GM18505 (cell line): ENCODE data around the gene IPO7.

Experiments
- ATAC-seq: cut with Tn5 transposase; IDR thresholded peaks from one replicate; pipeline ENCODE4 v1.9.1; 2021; ENCODE audit not compliant: unreplicated experiment
- POLR2A ChIP-seq: IDR thresholded peaks from 4 replicates; pipeline ENCODE4 v1.6.1; 2011; ENCODE audit warnings: borderline replicate concordance; ENCODE audit not compliant: insufficient read depth, insufficient read length; ENCODE audit errors: extremely low read depth

IPO7 gene

DNA sequence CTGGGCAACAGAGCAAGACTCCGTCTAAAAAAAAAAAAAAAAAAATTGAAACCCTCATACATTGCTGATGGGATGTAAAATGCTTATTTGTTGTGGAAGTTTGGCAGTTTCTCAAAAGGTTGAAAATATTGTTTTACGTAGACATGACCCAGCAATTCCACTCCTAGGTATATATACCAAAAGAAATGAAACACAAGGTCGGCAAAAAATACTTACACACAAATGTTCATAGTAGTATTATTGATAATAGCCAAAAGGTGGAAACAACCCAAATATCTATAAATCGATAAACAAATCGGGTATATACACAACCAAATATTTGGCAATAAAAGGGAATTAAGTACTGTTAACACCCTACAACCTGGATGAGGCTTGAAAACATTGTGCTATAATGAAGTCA lies 71.3 kb downstream of the IPO7 start:
- ATAC-seq, result no peak
- TF ChIP-seq POLR2A, result no peak

DNA sequence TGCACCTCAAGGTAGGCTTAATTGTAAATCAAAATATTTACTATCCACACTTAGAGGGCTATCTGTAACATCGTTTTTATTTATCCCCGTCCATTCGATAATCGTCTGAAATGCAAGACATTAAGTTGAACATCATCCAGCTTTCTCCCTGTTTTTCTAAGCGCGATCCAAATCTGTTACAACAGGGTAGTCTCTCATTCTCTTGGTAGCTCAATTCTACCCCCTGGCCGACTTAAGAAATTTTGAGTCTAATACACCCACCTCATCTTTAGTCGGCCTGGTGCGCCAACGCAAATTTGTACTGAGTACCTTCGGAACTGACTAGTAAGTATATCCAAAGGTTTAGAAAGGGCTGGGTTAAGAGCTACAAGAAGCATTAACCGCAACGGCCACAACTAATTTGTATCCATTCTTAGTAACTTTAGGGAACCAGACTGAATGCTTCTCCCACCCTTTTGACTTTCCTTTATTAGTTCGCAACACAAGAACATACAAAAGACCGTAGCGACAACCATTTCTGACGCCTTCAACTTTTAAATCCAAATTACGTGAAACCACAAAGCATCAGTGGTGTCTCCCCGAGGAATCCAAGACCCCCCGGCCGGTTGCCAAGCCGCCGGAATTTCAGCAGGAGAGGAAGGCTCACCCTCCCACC lies 75.3 kb downstream of the IPO7 start:
- no peak for ATAC-seq

DNA sequence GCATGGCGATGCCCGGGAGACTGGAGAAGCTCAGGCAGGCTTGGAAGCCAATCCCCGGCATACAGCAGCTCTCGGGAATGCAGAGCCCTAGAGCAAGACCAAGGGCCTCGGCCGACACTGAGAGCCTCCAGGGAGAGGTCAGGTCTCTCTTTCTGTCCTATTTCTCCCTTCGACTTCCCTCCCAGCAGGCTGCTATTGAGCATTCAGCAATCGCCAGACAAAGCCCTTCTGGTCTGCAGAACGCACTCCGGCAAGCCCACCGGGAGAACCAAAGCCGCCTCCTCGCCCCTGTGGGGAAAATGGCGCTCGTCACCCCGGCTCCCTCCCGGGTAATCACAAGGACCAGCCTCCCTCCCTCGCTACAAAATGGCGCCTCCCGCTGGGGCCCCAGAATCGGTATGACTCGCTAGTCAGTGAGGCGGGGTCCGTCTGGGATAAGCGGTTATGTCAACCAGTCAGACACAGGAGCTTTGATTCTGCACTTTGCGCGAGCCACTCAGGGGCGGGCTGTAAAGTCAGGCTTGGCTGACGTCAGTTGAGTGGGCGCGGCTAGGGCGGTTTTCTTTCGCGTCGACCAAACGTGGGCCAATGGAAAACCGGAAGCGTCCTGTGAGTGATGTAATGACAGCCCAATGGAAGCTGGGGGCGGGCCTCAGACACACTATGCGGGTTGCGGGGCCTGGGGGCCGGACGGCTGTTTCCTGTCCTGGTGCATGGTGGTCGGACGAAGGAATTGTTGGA lies 76.0 kb downstream of the IPO7 start, which contains the start of gene ZNF143:
Gene ZNF143, plus strand, starts transcription at position 691 of the 741 bp plus-strand sequence. CDS start 10,297 bp downstream, outside the sequence.
- peak; percentile 85 for ATAC-seq
- TF ChIP-seq POLR2A, result peak; percentile 60

More for the DNA sequence above, 75.3 kb downstream of the IPO7 start:
- TF ChIP-seq POLR2A, result no peak

DNA sequence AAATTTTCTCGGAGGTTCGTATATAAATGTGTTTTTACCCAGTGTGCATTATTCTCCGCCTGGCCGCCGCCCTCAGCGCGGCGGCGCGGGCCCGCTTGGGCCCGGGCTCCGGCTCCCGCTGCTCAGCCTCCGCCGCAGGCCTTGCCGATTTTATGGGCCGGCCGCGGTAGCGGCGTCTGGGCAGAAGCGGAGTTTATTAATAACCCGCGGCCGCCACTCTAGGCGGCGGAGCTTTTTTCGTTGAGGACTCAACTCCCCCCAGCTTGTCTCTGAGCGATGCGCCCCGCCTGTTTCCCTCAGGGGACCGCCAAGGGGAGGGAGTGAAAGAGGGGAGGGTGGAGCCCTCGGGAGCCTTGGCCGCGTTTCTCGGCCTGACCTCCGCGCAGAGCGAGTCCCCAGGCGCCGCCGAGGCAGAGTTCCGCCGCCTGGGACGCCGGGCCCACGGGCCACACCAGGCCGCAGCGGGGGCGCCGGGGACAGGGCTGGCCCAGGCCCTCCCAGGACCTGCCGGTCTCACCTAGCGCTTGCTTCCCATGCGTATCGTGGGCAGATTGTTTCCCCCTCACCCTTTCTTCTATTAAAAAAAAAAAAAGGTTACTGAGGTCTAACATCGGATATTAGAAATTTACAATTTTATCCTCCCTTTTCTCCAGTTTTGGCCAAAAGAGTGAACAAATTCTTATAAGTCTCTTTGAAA lies 76.8 kb downstream of the IPO7 start:
- peak; percentile 99 for TF ChIP-seq POLR2A
- peak; percentile 50 for ATAC-seq

DNA sequence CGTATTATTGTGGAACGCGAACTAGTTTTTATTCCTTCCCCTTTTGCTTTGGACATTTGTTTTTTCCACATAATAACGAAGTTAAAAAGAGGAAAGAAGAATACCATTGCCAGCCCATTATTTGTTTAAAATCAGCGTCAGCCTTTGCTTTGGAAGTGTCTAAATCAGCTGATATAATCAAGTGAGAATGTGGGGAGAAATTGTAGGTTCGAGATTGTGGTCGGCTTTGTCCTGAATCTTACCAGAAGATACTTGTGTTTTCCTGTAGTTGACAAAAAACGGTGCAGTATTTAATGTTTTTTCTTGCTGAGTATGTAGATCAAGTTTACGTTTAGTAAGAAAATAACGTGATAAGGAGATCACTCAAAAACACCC lies 77.3 kb downstream of the IPO7 start:
- ATAC-seq, result no peak
- TF ChIP-seq POLR2A, result no peak

DNA sequence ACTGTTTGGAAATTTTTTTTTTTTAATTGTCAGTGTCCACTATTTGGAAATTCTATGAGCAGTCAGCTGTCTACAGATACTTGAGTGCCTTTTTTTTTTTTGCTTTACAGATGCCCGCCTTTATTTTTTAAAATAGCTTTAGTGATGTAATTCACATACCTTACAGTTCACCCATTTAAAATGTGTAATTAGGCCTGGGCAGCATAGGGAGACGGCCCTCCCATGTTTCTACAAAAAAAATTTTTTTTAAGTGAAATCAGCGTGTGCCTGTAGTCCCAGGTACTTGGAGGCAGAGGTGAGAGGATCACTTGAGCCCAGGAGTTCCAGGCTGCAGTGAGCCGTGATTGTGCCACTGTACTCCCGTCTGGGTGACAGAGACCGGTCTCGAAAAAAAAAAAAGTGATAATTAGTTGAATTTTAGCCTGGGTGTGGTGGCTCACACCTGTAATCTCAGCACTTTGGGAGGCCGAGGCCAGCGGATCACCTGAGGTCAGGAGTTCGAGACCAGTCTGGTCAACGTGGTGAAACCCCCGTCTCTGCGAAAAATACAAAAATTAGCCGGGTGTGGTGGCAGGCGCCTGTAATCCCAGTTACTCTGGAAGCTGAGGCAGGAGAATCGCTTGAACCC lies 77.8 kb downstream of the IPO7 start:
- ATAC-seq, result no peak
- TF ChIP-seq POLR2A, result no peak

DNA sequence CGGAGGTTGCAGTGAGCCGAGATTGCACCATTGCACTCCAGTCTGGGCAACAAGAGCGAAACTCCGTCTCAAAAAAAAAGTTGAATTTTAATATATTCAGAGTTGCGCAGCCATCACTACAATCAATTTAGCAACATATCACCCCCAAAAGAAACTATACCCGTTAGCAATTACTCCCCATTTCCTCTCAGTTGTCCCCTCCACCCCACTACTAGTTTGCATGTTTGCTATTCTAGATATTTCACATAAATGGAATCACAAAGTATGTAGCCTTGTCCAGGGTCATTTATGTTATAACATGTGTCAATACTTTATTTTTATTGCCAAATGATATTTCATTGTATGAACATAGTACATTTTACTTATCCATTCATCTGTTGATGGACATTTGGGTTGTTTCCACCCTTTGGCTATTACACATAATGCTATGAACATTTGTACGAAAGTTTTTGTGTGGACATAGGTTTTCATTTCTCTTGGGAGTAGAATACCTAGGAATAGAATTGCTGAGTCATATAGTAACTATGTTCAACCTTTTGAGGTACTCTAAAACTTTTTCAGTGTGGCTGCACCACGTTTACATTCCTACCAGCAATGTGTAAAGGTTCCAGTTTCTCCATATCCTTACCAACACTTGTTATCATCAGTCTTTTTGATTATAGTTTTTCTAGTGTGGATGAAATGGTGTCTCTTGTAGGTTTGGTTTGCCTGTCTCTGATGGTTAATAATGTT lies 78.5 kb downstream of the IPO7 start:
- no peak for TF ChIP-seq POLR2A
- no peak for ATAC-seq

DNA sequence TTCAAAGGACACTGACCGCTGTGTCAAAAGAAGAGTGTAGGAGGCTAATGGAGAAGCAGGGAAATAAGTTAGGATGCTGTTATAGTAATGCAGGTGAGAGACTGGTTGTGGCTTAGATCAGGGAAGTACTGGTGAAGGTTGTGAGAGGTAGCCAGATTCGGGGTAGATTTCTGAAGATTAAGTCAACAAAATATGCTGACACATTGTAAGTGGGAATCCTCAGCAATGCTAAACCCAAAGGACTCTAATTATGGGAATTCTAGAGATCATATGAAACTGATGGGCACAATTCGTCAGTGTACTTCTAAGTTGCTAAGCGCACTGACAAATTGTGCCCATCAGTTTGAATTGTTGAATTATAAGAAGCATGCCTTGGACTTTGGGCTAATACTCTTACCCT lies 86.3 kb downstream of the IPO7 start:
- TF ChIP-seq POLR2A, result no peak
- ATAC-seq, result no peak

DNA sequence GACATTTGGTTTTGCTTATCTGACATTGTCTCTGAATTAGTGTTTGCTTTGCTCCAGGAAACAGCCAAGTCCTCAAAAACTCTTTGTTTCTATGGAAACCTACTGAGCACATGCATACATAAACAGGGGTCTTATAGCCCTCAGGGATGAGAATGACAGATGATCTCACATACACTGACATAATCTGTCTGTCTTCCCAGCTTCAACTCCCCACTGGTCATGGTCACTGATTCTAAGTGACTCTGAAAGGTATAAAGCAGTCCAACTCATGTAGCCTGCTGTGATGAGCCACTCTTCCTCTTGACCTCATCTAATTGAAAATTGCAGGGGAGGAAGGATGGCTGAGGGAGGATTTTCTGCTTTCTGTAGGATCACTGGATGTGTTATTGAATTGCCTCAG lies 89.0 kb downstream of the IPO7 start:
- no peak for TF ChIP-seq POLR2A
- no peak for ATAC-seq

DNA sequence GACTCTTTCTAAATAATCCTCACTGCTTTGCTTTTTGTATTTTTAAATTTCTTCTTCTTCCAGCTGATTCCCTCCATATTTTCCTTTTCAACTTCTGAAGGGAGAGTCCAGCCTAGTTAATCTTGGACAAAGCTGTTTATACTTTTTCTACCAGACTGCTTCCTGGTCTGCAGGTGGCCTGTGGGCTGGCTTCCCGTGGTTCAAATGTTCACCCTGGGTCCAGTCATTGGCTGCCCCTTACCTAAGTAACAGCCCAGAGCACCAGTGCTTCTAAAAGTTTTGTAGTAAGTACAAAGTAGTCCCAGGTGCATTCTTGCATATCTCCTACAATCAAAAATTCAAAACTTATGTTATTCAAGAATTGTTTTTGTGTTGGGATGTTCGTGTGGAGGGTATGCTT lies 95.4 kb downstream of the IPO7 start:
- TF ChIP-seq POLR2A, result no peak
- no peak for ATAC-seq

DNA sequence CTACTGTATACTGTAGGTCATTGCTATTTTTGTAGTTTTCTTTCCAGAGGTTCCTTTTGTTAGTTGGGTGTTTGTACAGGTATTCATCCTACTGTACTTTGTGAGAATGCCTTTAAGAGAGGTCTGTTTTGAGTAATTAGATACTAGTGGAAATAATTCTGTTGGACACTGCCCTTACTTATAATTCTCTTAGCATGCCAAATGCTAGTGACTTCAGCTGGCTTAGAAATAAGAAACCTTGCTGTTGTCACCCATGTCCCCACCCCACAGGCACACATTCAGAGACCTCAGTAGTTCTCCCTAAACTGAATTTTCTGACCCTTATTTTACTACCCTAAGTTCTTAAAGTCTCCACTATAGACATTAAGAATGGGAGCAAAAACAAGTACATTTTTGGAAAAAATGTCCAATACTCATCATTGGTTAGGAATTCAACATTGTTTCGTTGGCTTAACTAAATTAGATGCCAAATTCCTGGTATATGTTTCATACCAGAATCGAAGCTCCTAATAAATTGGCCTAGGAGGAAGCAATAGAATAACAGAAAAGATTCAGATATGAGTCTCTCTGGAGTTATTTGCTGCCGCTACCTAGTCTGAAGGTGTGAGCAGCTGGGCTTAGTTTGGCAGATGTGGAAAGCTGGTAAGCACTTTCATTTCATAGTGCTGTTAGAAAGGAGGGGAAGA lies 104.8 kb downstream of the IPO7 start:
- TF ChIP-seq POLR2A, result no peak
- no peak for ATAC-seq

DNA sequence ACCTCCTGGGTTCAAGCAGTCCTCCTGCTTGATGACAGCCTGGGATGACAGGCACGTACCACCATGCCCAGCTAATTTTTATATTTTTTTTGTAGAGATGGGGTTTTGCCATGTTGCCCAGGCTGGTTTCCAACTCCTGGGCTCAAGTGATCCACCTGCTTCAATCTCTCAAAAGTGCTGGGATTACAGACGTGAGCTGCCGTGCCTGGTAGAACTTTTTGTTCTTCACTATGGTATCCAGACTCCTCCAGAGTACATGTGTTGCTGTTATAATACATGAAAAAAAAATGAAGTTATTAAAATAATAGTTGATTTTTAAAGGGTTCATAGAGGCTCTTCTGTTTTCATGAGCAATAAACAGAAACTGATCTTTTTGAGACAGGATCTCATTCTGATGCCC lies 105.9 kb downstream of the IPO7 start:
- TF ChIP-seq POLR2A, result no peak

More for the DNA sequence above, 105.9 kb downstream of the IPO7 start:
- ATAC-seq, result no peak
